GM12801 (cell line): Measurements from ENCODE around the gene HERC4.

Experiments used
- CTCF ChIP-seq: IDR thresholded peaks from one replicate; pipeline ENCODE4 v1.5.1; 2011; ENCODE audit warnings: control low read depth; ENCODE audit not compliant: insufficient read length; ENCODE audit errors: extremely low read depth

HERC4 gene

GRCh38 chr10:68067508-68067907, 7.6 kb downstream of the HERC4 start:
- no peak for TF ChIP-seq CTCF

GRCh38 chr10:68067029-68067428, 8.1 kb downstream of the HERC4 start:
- TF ChIP-seq CTCF: no peak

GRCh38 chr10:68053553-68053952, 21.5 kb downstream of the HERC4 start:
- no peak for TF ChIP-seq CTCF

- TF ChIP-seq CTCF: no peak
These were observed 22.6 kb downstream of the HERC4 start for GRCh38 chr10:68052463-68052862.

GRCh38 chr10:68049289-68050078, 25.6 kb downstream of the HERC4 start:
- TF ChIP-seq CTCF: no peak

- TF ChIP-seq CTCF: no peak
These were observed 27.3 kb downstream of the HERC4 start for GRCh38 chr10:68047554-68048327.

GRCh38 chr10:68047122-68047521, 28.0 kb downstream of the HERC4 start:
- no peak for TF ChIP-seq CTCF
